Osteocyte (in vitro differentiated cells): Measurements from ENCODE around the gene NRN1L. TPM values are rescaled to one million over a fixed set of nuclear protein-coding genes. Genes with fewer than 3 reads are reported as not detected.
A peak's percentile ranks its signal among the peaks of the same experiment; 100 is the strongest.

Experiments
- DNase-seq: peaks from one replicate; pipeline ENCODE4 v3.0.0; 2021; ENCODE audit warnings: mixed read lengths; ENCODE audit not compliant: unreplicated experiment; ENCODE audit errors: extremely low spot score
- H3K27ac Mint-ChIP-seq: one replicate; pipeline ENCODE4 v1.8.0; 2021; ENCODE audit warnings: mild to moderate bottlenecking, mixed read lengths; ENCODE audit not compliant: unreplicated experiment
- H3K27me3 Mint-ChIP-seq: one replicate; pipeline ENCODE4 v1.8.0; 2021; ENCODE audit warnings: mixed read lengths; ENCODE audit not compliant: unreplicated experiment
- H3K36me3 Mint-ChIP-seq: one replicate; pipeline ENCODE4 v1.8.0; 2021; ENCODE audit warnings: mixed read lengths; ENCODE audit not compliant: unreplicated experiment
- H3K4me1 Mint-ChIP-seq: one replicate; pipeline ENCODE4 v1.8.0; 2021; ENCODE audit warnings: mixed read lengths; ENCODE audit not compliant: unreplicated experiment
- H3K4me3 Mint-ChIP-seq: one replicate; pipeline ENCODE4 v1.8.0; 2021; ENCODE audit warnings: mild to moderate bottlenecking, moderate library complexity, mixed read lengths; ENCODE audit not compliant: unreplicated experiment
- H3K9me3 Mint-ChIP-seq: one replicate; pipeline ENCODE4 v1.8.0; 2021; ENCODE audit warnings: mixed read lengths; ENCODE audit not compliant: unreplicated experiment
- total RNA-seq: library from RNA; stranded (reverse); gene quantifications from 2 replicates; pipeline ENCODE4 v1.2.1, GENCODE V29; 2021
- TF ChIP-seq, protein P1 (sequence below): fragments of 200-600 bp; sonication (generic); IDR thresholded peaks from 2 replicates; pipeline ENCODE4 v1.5.0; 2021; ENCODE audit warnings: antibody characterized with exemption, mild to moderate bottlenecking, moderate library complexity

Gene NRN1L
- total RNA-seq, 1 donor from 2014 or later, result 1.5 TPM

GRCh38 chr16:67842509-67843342 lies 42.0 kb upstream of the NRN1L start:
- Mint-ChIP-seq H3K9me3 (no peaks in the 10 kb centered on the region), H3K27me3 (no peaks in the 10 kb centered on the region), H3K27ac (peak overlapping the region; percentile 91), H3K4me3 (peak overlapping the region; percentile 93), H3K4me1 (peaks cover 42% of the 10 kb centered on the region), H3K36me3 (no peaks in the 10 kb centered on the region)
- TF ChIP-seq, protein P1, sequence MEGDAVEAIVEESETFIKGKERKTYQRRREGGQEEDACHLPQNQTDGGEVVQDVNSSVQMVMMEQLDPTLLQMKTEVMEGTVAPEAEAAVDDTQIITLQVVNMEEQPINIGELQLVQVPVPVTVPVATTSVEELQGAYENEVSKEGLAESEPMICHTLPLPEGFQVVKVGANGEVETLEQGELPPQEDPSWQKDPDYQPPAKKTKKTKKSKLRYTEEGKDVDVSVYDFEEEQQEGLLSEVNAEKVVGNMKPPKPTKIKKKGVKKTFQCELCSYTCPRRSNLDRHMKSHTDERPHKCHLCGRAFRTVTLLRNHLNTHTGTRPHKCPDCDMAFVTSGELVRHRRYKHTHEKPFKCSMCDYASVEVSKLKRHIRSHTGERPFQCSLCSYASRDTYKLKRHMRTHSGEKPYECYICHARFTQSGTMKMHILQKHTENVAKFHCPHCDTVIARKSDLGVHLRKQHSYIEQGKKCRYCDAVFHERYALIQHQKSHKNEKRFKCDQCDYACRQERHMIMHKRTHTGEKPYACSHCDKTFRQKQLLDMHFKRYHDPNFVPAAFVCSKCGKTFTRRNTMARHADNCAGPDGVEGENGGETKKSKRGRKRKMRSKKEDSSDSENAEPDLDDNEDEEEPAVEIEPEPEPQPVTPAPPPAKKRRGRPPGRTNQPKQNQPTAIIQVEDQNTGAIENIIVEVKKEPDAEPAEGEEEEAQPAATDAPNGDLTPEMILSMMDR, result peak; percentile 40
- no peak for DNase-seq

- DNase-seq, result no peak
- TF ChIP-seq, protein P1, result no peak
- no peaks in the 10 kb centered on the region for H3K36me3 Mint-ChIP-seq
- H3K9me3 Mint-ChIP-seq, result no peaks in the 10 kb centered on the region
- no peaks in the 10 kb centered on the region for H3K27me3 Mint-ChIP-seq
- peak overlapping the region; percentile 91 for H3K27ac Mint-ChIP-seq
- peak overlapping the region; percentile 93 for H3K4me3 Mint-ChIP-seq
- H3K4me1 Mint-ChIP-seq, result peaks cover 47% of the 10 kb centered on the region
Observed at GRCh38 chr16:67843343-67843765, 41.3 kb upstream of the NRN1L start.

- TF ChIP-seq, protein P1, result no peak
- H3K27me3 Mint-ChIP-seq, result no peaks in the 10 kb centered on the region
- H3K9me3 Mint-ChIP-seq, result no peaks in the 10 kb centered on the region
- peak overlapping the region; percentile 44 for H3K4me3 Mint-ChIP-seq
- H3K4me1 Mint-ChIP-seq, result peaks cover 51% of the 10 kb centered on the region
- DNase-seq, result no peak
- peak overlapping the region; percentile 34 for H3K27ac Mint-ChIP-seq
- no peaks in the 10 kb centered on the region for H3K36me3 Mint-ChIP-seq
Observed at GRCh38 chr16:67844497-67844896, 40.2 kb upstream of the NRN1L start.

- Mint-ChIP-seq H3K27ac (peak overlapping the region; percentile 96), H3K9me3 (no peaks in the 10 kb centered on the region), H3K27me3 (no peaks in the 10 kb centered on the region), H3K36me3 (no peaks in the 10 kb centered on the region), H3K4me3 (peak overlapping the region; percentile 80), H3K4me1 (peaks cover 53% of the 10 kb centered on the region)
- no peak for DNase-seq
- TF ChIP-seq, protein P1, result no peak
Observed at GRCh38 chr16:67845291-67846062, 39.2 kb upstream of the NRN1L start.

- TF ChIP-seq, protein P1, result no peak
- Mint-ChIP-seq H3K9me3 (no peaks in the 10 kb centered on the region), H3K36me3 (no peaks in the 10 kb centered on the region), H3K27me3 (no peaks in the 10 kb centered on the region), H3K4me3 (peak overlapping the region; percentile 80), H3K4me1 (peaks cover 53% of the 10 kb centered on the region), H3K27ac (peak overlapping the region; percentile 96)
- no peak for DNase-seq
Observed at GRCh38 chr16:67846063-67846319, 38.7 kb upstream of the NRN1L start.
